Germinal center (tissue), 1 donor: Measurements from ENCODE around the gene TCEAL9.
"Not testable (repeated sequence)": the region's sequence is repeated elsewhere in the genome, so short reads cannot be mapped to it uniquely, and the experiment has no call there.

Experiments
- DNase-seq: peaks from one replicate; pipeline ENCODE4 v3.0.0; 2012; ENCODE audit warnings: mixed read lengths, low spot score

TCEAL9 gene

GRCh38 chrX:103356130-103356798 lies at the start of gene TCEAL9:
Gene TCEAL9, plus strand, starts transcription at chrX:103356506. Its CDS starts 1,179 bp downstream, at chrX:103357685.
- no peak for DNase-seq

GRCh38 chrX:103309860-103310554 lies 46.3 kb upstream of the TCEAL9 start:
- DNase-seq: peak; percentile 2

- peak; percentile 85 for DNase-seq
These were observed 45.5 kb upstream of the TCEAL9 start, which contains the start of gene BEX2 for GRCh38 chrX:103310555-103311398. Gene BEX2, minus strand, starts transcription at chrX:103310990. Its CDS starts 1,014 bp downstream, at chrX:103309976.

GRCh38 chrX:103311399-103311780 lies 44.9 kb upstream of the TCEAL9 start:
- no peak for DNase-seq

- DNase-seq: no peak
These were observed 26.3 kb upstream of the TCEAL9 start, which contains the start of gene TCEAL7 for GRCh38 chrX:103329991-103330390. Gene TCEAL7, plus strand, starts transcription at chrX:103330239. Its CDS starts 1,165 bp downstream, at chrX:103331404.

GRCh38 chrX:103330681-103331288 lies 25.5 kb upstream of the TCEAL9 start:
- DNase-seq: no peak

GRCh38 chrX:103338663-103339062 lies 17.6 kb upstream of the TCEAL9 start:
- no peak for DNase-seq

- peak; percentile 8 for DNase-seq
These were observed 13.2 kb upstream of the TCEAL9 start for GRCh38 chrX:103343105-103343504.

- no peak for DNase-seq
These were observed 11.7 kb upstream of the TCEAL9 start for GRCh38 chrX:103344606-103345005.

GRCh38 chrX:103347682-103348397 lies 8.5 kb upstream of the TCEAL9 start:
- no peak for DNase-seq

- no peak for DNase-seq
These were observed 552 bp downstream of the TCEAL9 start for GRCh38 chrX:103356858-103357257.

- DNase-seq: no peak
These were observed 1.6 kb downstream of the TCEAL9 start for GRCh38 chrX:103357871-103358270.

GRCh38 chrX:103359605-103360004 lies 3.3 kb downstream of the TCEAL9 start:
- not testable (repeated sequence) for DNase-seq

- no peak for DNase-seq
These were observed 3.8 kb downstream of the TCEAL9 start for GRCh38 chrX:103360092-103360491.

- DNase-seq: no peak
These were observed 4.6 kb downstream of the TCEAL9 start for GRCh38 chrX:103360916-103361315.

GRCh38 chrX:103361798-103362197 lies 5.5 kb downstream of the TCEAL9 start:
- no peak for DNase-seq

GRCh38 chrX:103362474-103362873 lies 6.2 kb downstream of the TCEAL9 start:
- DNase-seq: no peak

GRCh38 chrX:103363046-103363445 lies 6.7 kb downstream of the TCEAL9 start:
- no peak for DNase-seq

GRCh38 chrX:103367502-103367901 lies 11.2 kb downstream of the TCEAL9 start:
- no peak for DNase-seq

- no peak for DNase-seq
These were observed 13.2 kb downstream of the TCEAL9 start for GRCh38 chrX:103369479-103369878.

GRCh38 chrX:103372886-103373285 lies 16.6 kb downstream of the TCEAL9 start:
- no peak for DNase-seq
